Mesothelial cell of epicardium (in vitro differentiated cells): ENCODE results near the gene USP47. TPM values are rescaled to one million over a fixed set of nuclear protein-coding genes. Genes with fewer than 3 reads are reported as not detected.

Experiments used
- DNase-seq, 2 experiments: peaks; one replicate each; pipeline ENCODE4 v3.0.0; 2021; ENCODE audit warnings: low spot score in 2 of 2; ENCODE audit not compliant: unreplicated experiment in 2 of 2
- H3K27ac Mint-ChIP-seq: 2 replicates; pipeline ENCODE4 v1.8.0; 2021; ENCODE audit warnings: mixed read lengths
- H3K27me3 Mint-ChIP-seq: 2 replicates; pipeline ENCODE4 v1.8.0; 2021; ENCODE audit warnings: low read depth, mixed read lengths
- H3K36me3 Mint-ChIP-seq: 2 replicates; pipeline ENCODE4 v1.8.0; 2021; ENCODE audit warnings: mixed read lengths
- H3K4me1 Mint-ChIP-seq: 2 replicates; pipeline ENCODE4 v1.8.0; 2021; ENCODE audit warnings: mixed read lengths
- H3K4me3 Mint-ChIP-seq: 2 replicates; pipeline ENCODE4 v1.8.0; 2021; ENCODE audit warnings: mild to moderate bottlenecking, moderate library complexity, mixed read lengths
- H3K9me3 Mint-ChIP-seq: 2 replicates; pipeline ENCODE4 v1.8.0; 2021; ENCODE audit warnings: mixed read lengths
- total RNA-seq: library from RNA; stranded (reverse); gene quantifications from 3 replicates; pipeline ENCODE4 v1.2.1, GENCODE V29; 2021
- TF ChIP-seq, protein P1 (sequence below): fragments of 200-600 bp; sonication (generic); IDR thresholded peaks from one replicate; pipeline ENCODE4 v1.5.0; 2021; ENCODE audit warnings: antibody characterized with exemption; ENCODE audit not compliant: unreplicated experiment

The USP47 gene
- total RNA-seq, 1 donor from 2014 or later, result 68.1 TPM

DNA sequence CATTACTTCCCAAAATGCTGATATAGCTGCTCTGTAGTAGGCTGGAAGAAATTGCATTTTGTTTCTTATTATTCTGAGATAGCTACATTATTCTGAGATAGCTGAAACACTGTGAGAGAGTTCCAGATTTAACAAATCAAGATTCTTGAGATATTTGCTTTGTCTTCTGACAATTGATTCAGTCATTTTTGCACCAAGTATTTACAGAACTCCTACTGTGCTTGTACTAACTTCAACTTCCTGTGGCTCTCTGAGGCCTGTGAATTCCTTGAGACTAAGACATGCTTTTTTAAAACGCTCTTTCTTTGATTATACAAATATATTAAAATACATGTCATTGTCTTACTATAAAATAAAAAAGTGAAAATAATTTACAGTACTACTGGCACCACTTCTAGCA lies 52.7 kb downstream of the USP47 start:
- Mint-ChIP-seq H3K4me3 (no peak overlapping the region), H3K27me3 (no peaks in the 10 kb centered on the region), H3K9me3 (no peaks in the 10 kb centered on the region), H3K27ac (no peak overlapping the region), H3K4me1 (no peaks in the 10 kb centered on the region), H3K36me3 (peaks cover 16% of the 10 kb centered on the region)
- DNase-seq, result no peak
- TF ChIP-seq, protein P1, sequence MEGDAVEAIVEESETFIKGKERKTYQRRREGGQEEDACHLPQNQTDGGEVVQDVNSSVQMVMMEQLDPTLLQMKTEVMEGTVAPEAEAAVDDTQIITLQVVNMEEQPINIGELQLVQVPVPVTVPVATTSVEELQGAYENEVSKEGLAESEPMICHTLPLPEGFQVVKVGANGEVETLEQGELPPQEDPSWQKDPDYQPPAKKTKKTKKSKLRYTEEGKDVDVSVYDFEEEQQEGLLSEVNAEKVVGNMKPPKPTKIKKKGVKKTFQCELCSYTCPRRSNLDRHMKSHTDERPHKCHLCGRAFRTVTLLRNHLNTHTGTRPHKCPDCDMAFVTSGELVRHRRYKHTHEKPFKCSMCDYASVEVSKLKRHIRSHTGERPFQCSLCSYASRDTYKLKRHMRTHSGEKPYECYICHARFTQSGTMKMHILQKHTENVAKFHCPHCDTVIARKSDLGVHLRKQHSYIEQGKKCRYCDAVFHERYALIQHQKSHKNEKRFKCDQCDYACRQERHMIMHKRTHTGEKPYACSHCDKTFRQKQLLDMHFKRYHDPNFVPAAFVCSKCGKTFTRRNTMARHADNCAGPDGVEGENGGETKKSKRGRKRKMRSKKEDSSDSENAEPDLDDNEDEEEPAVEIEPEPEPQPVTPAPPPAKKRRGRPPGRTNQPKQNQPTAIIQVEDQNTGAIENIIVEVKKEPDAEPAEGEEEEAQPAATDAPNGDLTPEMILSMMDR, result no peak

DNA sequence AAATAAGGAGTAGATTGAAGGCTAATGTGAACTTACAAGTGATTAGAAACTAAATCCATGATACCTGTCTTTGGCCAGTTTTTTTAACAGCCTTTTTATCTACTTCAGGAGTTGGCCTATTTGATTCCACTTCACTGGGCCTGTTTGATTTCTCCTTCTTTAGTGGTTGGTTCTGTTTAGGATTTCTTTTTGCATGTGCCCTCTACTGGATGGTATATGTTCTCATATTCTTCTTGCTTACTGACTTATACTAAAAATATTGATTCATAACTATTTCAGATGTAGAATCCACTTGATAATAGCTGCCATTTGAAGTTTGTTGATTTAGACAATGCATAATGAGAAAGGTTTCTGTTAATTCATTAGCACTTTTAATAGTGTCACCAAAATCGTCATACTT lies 53.9 kb downstream of the USP47 start:
- no peak overlapping the region for H3K4me3 Mint-ChIP-seq
- no peaks in the 10 kb centered on the region for H3K9me3 Mint-ChIP-seq
- H3K36me3 Mint-ChIP-seq, result peaks cover 20% of the 10 kb centered on the region
- no peaks in the 10 kb centered on the region for H3K27me3 Mint-ChIP-seq
- no peaks in the 10 kb centered on the region for H3K4me1 Mint-ChIP-seq
- H3K27ac Mint-ChIP-seq, result peak overlapping the region; percentile 30
- no peak for DNase-seq
- TF ChIP-seq, protein P1, result no peak

DNA sequence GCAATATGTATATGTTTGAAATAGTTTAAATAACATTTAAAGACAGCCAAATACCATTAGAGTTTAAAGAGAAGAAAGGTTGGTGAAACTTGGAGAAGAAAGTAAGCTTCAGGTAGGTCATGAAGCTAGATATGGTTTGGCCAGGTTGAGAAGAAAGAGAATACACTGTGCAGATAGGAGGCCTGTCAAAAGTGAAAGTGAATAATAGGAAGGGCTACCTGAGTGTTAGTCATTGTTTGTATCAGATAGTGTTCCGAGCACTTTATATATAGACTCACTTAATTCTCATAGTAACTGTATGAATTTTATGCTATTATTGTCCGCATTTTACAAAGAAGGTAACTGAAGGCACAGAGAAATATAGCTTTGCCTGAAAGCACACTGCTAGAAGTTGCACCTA lies 56.9 kb downstream of the USP47 start:
- no peaks in the 10 kb centered on the region for H3K27me3 Mint-ChIP-seq
- H3K36me3 Mint-ChIP-seq, result peaks cover 16% of the 10 kb centered on the region
- no peaks in the 10 kb centered on the region for H3K4me1 Mint-ChIP-seq
- no peak overlapping the region for H3K4me3 Mint-ChIP-seq
- TF ChIP-seq, protein P1, result no peak
- no peaks in the 10 kb centered on the region for H3K9me3 Mint-ChIP-seq
- no peak overlapping the region for H3K27ac Mint-ChIP-seq
- no peak for DNase-seq

DNA sequence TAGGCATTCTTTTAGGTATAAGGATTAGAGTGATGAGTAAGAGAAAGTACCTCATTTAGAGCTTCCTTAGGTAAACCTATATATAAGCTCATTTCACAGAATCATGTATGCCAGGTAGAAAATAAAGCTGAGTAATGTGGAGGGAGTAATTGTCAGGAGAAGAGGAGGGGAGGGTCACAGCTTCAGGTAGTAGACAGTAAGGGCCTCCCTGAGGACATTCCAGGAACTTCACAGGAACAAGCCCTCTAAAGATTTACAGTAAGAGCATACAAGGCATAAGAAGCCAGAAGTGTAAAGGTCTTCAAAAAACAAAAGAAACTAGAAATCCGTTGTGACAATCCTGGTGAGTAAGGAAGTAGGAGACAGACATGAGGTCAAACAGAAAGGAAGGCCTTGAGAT lies 57.6 kb downstream of the USP47 start:
- TF ChIP-seq, protein P1, result no peak
- Mint-ChIP-seq H3K9me3 (no peaks in the 10 kb centered on the region), H3K27me3 (no peaks in the 10 kb centered on the region), H3K27ac (no peak overlapping the region), H3K36me3 (peaks cover 21% of the 10 kb centered on the region), H3K4me1 (no peaks in the 10 kb centered on the region), H3K4me3 (no peak overlapping the region)
- DNase-seq, result no peak

DNA sequence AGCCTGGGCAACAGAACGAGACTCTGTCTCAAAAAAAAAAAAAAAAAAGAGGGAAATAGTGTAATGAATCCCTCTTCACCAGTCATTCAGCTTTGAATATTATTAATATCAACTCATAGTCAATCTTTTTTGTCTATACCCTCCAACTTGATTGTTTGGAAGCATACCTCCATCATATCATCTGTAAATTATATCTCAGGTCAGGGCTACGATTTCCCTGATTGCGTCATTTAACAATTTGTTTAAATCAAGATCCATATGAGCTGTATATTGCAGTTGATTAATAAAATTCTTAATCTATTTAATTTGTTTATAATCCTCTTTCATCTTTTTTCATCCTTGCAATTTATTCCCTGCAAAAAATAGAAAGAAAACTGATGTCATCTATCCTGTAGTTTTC lies 60.2 kb downstream of the USP47 start:
- H3K4me1 Mint-ChIP-seq, result no peaks in the 10 kb centered on the region
- no peak overlapping the region for H3K27ac Mint-ChIP-seq
- no peak overlapping the region for H3K4me3 Mint-ChIP-seq
- DNase-seq, result no peak
- no peaks in the 10 kb centered on the region for H3K9me3 Mint-ChIP-seq
- H3K27me3 Mint-ChIP-seq, result no peaks in the 10 kb centered on the region
- H3K36me3 Mint-ChIP-seq, result peaks cover 31% of the 10 kb centered on the region
- TF ChIP-seq, protein P1, result no peak

DNA sequence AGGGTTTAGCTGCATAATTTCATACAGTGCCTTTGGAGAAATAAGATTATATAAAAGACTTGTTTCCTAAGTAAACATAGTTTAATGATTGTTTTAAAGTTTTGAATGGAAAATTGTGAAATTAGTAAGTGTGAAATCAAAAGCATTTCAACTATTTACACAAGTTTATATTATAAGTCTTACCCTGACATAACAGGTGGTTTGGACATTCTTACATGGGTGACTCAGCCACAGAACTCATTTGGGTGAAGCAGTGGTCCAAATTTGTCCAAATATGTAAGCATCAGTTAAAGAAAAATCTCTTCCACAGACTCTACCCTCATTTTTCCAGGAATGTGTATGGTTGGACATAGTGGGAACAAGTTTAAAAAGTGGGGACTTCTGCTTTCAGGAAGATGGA lies 68.0 kb downstream of the USP47 start:
- DNase-seq, result no peak
- TF ChIP-seq, protein P1, result no peak
- H3K4me3 Mint-ChIP-seq, result no peak overlapping the region
- H3K9me3 Mint-ChIP-seq, result no peaks in the 10 kb centered on the region
- H3K27me3 Mint-ChIP-seq, result no peaks in the 10 kb centered on the region
- peaks cover 27% of the 10 kb centered on the region for H3K36me3 Mint-ChIP-seq
- no peaks in the 10 kb centered on the region for H3K4me1 Mint-ChIP-seq
- H3K27ac Mint-ChIP-seq, result no peak overlapping the region
